DOHH2 (cell line): Measurements from ENCODE around the gene KCNN1.

ENCODE experiments used
- H3F3A ChIP-seq: fragments of 200-600 bp; sonication (generic), shearing (Covaris generic); 2 replicates; pipeline ENCODE4 v1.6.0; 2016; ENCODE audit warnings: antibody characterized with exemption, mild to moderate bottlenecking; ENCODE audit not compliant: control insufficient read depth, insufficient read depth
- H3K27ac ChIP-seq: fragments of 200-600 bp; sonication (generic); 2 replicates; pipeline ENCODE4 v1.5.1; 2014; ENCODE audit warnings: low read depth, mild to moderate bottlenecking, low read length, moderate library complexity
- H3K27me3 ChIP-seq: fragments of 200-600 bp; sonication (generic); 2 replicates; pipeline ENCODE4 v1.6.1; 2014; ENCODE audit warnings: mild to moderate bottlenecking, low read length, mixed read lengths; ENCODE audit not compliant: control insufficient read depth
- H3K36me3 ChIP-seq: fragments of 200-600 bp; sonication (generic); 2 replicates; pipeline ENCODE4 v1.6.1; 2014; ENCODE audit warnings: mild to moderate bottlenecking, low read length, moderate library complexity, mixed read lengths; ENCODE audit not compliant: control insufficient read depth
- H3K4me1 ChIP-seq: fragments of 200-600 bp; sonication (generic); 2 replicates; pipeline ENCODE4 v1.6.1; 2014; ENCODE audit warnings: mild to moderate bottlenecking, low read length, mixed read lengths; ENCODE audit not compliant: control insufficient read depth
- H3K4me2 ChIP-seq: fragments of 200-600 bp; sonication (generic); 2 replicates; pipeline ENCODE4 v1.6.0; 2014; ENCODE audit warnings: mild to moderate bottlenecking, low read length, moderate library complexity
- H3K4me3 ChIP-seq: fragments of 200-600 bp; sonication (generic); 2 replicates; pipeline ENCODE4 v1.5.1; 2014; ENCODE audit warnings: mild to moderate bottlenecking, low read length, mixed read lengths
- H3K79me2 ChIP-seq: fragments of 200-600 bp; sonication (generic); 2 replicates; pipeline ENCODE4 v1.6.1; 2014; ENCODE audit warnings: mild to moderate bottlenecking, low read length, mixed read lengths; ENCODE audit not compliant: control insufficient read depth
- H3K9me2 ChIP-seq: fragments of 200-600 bp; sonication (generic); replicated peaks from 2 replicates; pipeline ENCODE4 v1.6.1; 2014; ENCODE audit warnings: mild to moderate bottlenecking, low read length, mixed read lengths; ENCODE audit not compliant: control insufficient read depth
- H3K9me3 ChIP-seq: fragments of 200-600 bp; sonication (generic); 2 replicates; pipeline ENCODE4 v1.6.1; 2014; ENCODE audit warnings: antibody characterized with exemption, low read length, mixed read lengths; ENCODE audit not compliant: control insufficient read depth, insufficient read depth
- H4K20me1 ChIP-seq: fragments of 200-600 bp; sonication (generic); 2 replicates; pipeline ENCODE4 v1.6.0; 2014; ENCODE audit warnings: low read depth, mild to moderate bottlenecking, antibody characterized with exemption, low read length, moderate library complexity; ENCODE audit not compliant: control insufficient read depth, insufficient read depth
- CTCF ChIP-seq: fragments of 200-600 bp; sonication (generic); IDR thresholded peaks from one replicate; pipeline ENCODE4 v1.5.1; 2014; ENCODE audit warnings: antibody characterized with exemption, mild to moderate bottlenecking, low read depth, low read length; ENCODE audit not compliant: poor library complexity, severe bottlenecking
- EZH2phosphoT487 ChIP-seq: fragments of 200-600 bp; sonication (generic); IDR thresholded peaks from 2 replicates; pipeline ENCODE4 v1.6.1; 2017; ENCODE audit warnings: borderline replicate concordance, mild to moderate bottlenecking, antibody characterized with exemption, low read length, moderate library complexity, mixed read lengths

Gene KCNN1

GRCh38 chr19:17998827-17999150, 31.9 kb downstream of the KCNN1 start:
- H3F3A ChIP-seq, result peaks cover 2% of the 10 kb centered on the region; the same call in 1 of the 2 replicates
- H4K20me1 ChIP-seq, result no peaks in the 10 kb centered on the region
- peaks cover 44% of the 10 kb centered on the region for H3K4me1 ChIP-seq
- no peaks in the 10 kb centered on the region for H3K9me2 ChIP-seq
- H3K79me2 ChIP-seq, result peaks cover 24% of the 10 kb centered on the region
- no peak overlapping the region for H3K4me3 ChIP-seq
- H3K36me3 ChIP-seq, result peaks cover 5% of the 10 kb centered on the region; the same call in 1 of the 2 replicates
- H3K9me3 ChIP-seq, result no peaks in the 10 kb centered on the region
- H3K4me2 ChIP-seq, result no peak overlapping the region
- TF ChIP-seq EZH2phosphoT487 (no peak), CTCF (no peak)
- H3K27me3 ChIP-seq, result no peaks in the 10 kb centered on the region
- H3K27ac ChIP-seq, result no peak overlapping the region

GRCh38 chr19:17999684-18000479, 33.0 kb downstream of the KCNN1 start:
- peak overlapping the region; percentile 48 for H3K27ac ChIP-seq
- H3K9me2 ChIP-seq, result no peaks in the 10 kb centered on the region
- H3K36me3 ChIP-seq, result peaks cover 5% of the 10 kb centered on the region; the same call in 1 of the 2 replicates
- peaks cover 42% of the 10 kb centered on the region for H3K4me1 ChIP-seq
- peaks cover 25% of the 10 kb centered on the region for H3K79me2 ChIP-seq
- no peaks in the 10 kb centered on the region for H3K9me3 ChIP-seq
- peak overlapping the region; percentile 58 for H3K4me2 ChIP-seq
- peak overlapping the region; percentile 77 for H3K4me3 ChIP-seq
- peaks cover 2% of the 10 kb centered on the region; the same call in 1 of the 2 replicates for H3F3A ChIP-seq
- no peak for TF ChIP-seq CTCF
- TF ChIP-seq EZH2phosphoT487, result no peak
- no peaks in the 10 kb centered on the region for H4K20me1 ChIP-seq
- H3K27me3 ChIP-seq, result no peaks in the 10 kb centered on the region

- peaks cover 39% of the 10 kb centered on the region for H3K4me1 ChIP-seq
- H4K20me1 ChIP-seq, result no peaks in the 10 kb centered on the region
- peak overlapping the region; percentile 58 for H3K4me2 ChIP-seq
- H3K4me3 ChIP-seq, result peak overlapping the region; percentile 77
- H3K9me3 ChIP-seq, result no peaks in the 10 kb centered on the region
- no peaks in the 10 kb centered on the region for H3K9me2 ChIP-seq
- peaks cover 5% of the 10 kb centered on the region; the same call in 1 of the 2 replicates for H3K36me3 ChIP-seq
- no peaks in the 10 kb centered on the region for H3K27me3 ChIP-seq
- peaks cover 2% of the 10 kb centered on the region; the same call in 1 of the 2 replicates for H3F3A ChIP-seq
- peaks cover 25% of the 10 kb centered on the region for H3K79me2 ChIP-seq
- TF ChIP-seq EZH2phosphoT487 (no peak), CTCF (no peak)
- H3K27ac ChIP-seq, result peak overlapping the region; percentile 48
Measured at GRCh38 chr19:18000480-18000914, 33.6 kb downstream of the KCNN1 start.
